Panc1 (cell line): ENCODE measurements around the gene FAM83E. TPM values are rescaled to one million over a fixed set of nuclear protein-coding genes. Genes with fewer than 3 reads are reported as not detected.
"Not testable (repeated sequence)": the region's sequence is repeated elsewhere in the genome, so short reads cannot be mapped to it uniquely, and the experiment has no call there.

Source experiments
- ATAC-seq: fragments of 200-7000 bp; cut with Tn5 transposase; 2 replicates; pipeline ENCODE4 v1.9.1; 2020; ENCODE audit warnings: mild to moderate bottlenecking, moderate library complexity
- BruUV-seq: library from RNA; stranded (reverse); fragments of 400-500 nt; replicated peaks from 2 replicates; lab custom pipeline; 2021; lab: Mats Ljungman, UMichigan
- CTCF ChIA-PET: fragments of 300-600 bp; sonication (Branson Sonifier 250); formaldehyde crosslinking; loops from one replicate; lab custom pipeline; 2022; ENCODE audit warnings: antibody characterized with exemption; lab: Charles Lee
- POLR2A ChIA-PET: fragments of 300-600 bp; sonication (Branson Sonifier 250); formaldehyde crosslinking; loops from one replicate; lab custom pipeline; 2022; ENCODE audit warnings: antibody characterized with exemption; lab: Charles Lee
- DNase-seq: peaks from one replicate; pipeline ENCODE4 v3.0.0-alpha.2; 2010; ENCODE audit warnings: low read depth, low spot score
- H3K27ac ChIP-seq: 2 replicates; pipeline ENCODE4 v1.5.1; 2011; ENCODE audit warnings: mild to moderate bottlenecking, low read length, inconsistent platforms
- H3K27me3 ChIP-seq: fragments of 200-500 bp; sonication (Bioruptor generic); 2 replicates; pipeline ENCODE4 v1.6.0; 2014; ENCODE audit warnings: low read length, inconsistent platforms; ENCODE audit not compliant: control insufficient read depth, insufficient read depth
- H3K36me3 ChIP-seq: fragments of 200-500 bp; sonication (Bioruptor generic); 2 replicates; pipeline ENCODE4 v1.5.1; 2014; ENCODE audit warnings: inconsistent platforms, mild to moderate bottlenecking, low read length, moderate library complexity; ENCODE audit not compliant: control insufficient read depth, insufficient read depth
- H3K4me1 ChIP-seq: 2 replicates; pipeline ENCODE4 v1.5.1; 2011; ENCODE audit warnings: inconsistent platforms, mild to moderate bottlenecking, low read length, moderate library complexity; ENCODE audit not compliant: control insufficient read depth, insufficient read depth
- H3K4me3 ChIP-seq, 2 experiments: 2 replicates each; pipeline ENCODE4 v1.5.1; 2011 to 2012; ENCODE audit warnings: low read depth in 2 of 2, low read length in 2 of 2, mild to moderate bottlenecking in 2 of 2, inconsistent platforms in 1 of 2, moderate library complexity in 1 of 2
- H3K9me3 ChIP-seq: fragments of 200-500 bp; sonication (Bioruptor generic); 2 replicates; pipeline ENCODE4 v1.5.1; 2014; ENCODE audit warnings: low read depth, mild to moderate bottlenecking, inconsistent platforms, low read length, moderate library complexity; ENCODE audit not compliant: control insufficient read depth, insufficient read depth
- POLR2AphosphoS5 ChIP-seq: IDR thresholded peaks from 2 replicates; pipeline ENCODE4 v1.6.1; 2012; ENCODE audit warnings: mild to moderate bottlenecking, low read depth, low read length, moderate library complexity
- SIN3A ChIP-seq: IDR thresholded peaks from 2 replicates; pipeline ENCODE4 v1.6.1; 2012; ENCODE audit warnings: low read depth, mild to moderate bottlenecking, low read length, moderate library complexity, borderline replicate concordance; ENCODE audit not compliant: insufficient read depth
- TCF7L2 ChIP-seq: IDR thresholded peaks from 2 replicates; pipeline ENCODE4 v1.6.1; 2011; ENCODE audit warnings: mild to moderate bottlenecking, low read depth, low read length, inconsistent platforms
- in situ Hi-C: cut with HindIII; loops from 2 replicates; pipeline ENCODE4 v1.10.0; 2016; ENCODE audit warnings: low sequenced_read_pairs, low pct_unique_long_range_greater_than_20kb
- intact Hi-C: fragments of 100-400 bp; cut with micrococcal nuclease; formaldehyde crosslinking; loops from one replicate; pipeline ENCODE4 v1.10.0; 2022; ENCODE audit not compliant: unreplicated experiment
- total RNA-seq: library from RNA; stranded (reverse); gene quantifications from one replicate; pipeline ENCODE4 v1.2.1, GENCODE V29; 2021; ENCODE audit not compliant: unreplicated experiment
- TF ChIP-seq, protein P1 (sequence below): fragments of 450-650 bp; IDR thresholded peaks from 2 replicates; pipeline ENCODE4 v1.5.1; 2017; ENCODE audit warnings: mild to moderate bottlenecking
- TF ChIP-seq, protein P2 (sequence below), 2 experiments: IDR thresholded peaks; 2 replicates each; pipeline ENCODE4 v1.6.1; 2011 to 2012; ENCODE audit warnings: low read depth in 2 of 2, control low read depth in 1 of 2, low read length in 1 of 2, mild to moderate bottlenecking in 1 of 2, moderate library complexity in 1 of 2; ENCODE audit not compliant: insufficient read depth in 1 of 2

The FAM83E gene
- total RNA-seq, 1 experiment from 2014 or later = 1.0 TPM

DNA sequence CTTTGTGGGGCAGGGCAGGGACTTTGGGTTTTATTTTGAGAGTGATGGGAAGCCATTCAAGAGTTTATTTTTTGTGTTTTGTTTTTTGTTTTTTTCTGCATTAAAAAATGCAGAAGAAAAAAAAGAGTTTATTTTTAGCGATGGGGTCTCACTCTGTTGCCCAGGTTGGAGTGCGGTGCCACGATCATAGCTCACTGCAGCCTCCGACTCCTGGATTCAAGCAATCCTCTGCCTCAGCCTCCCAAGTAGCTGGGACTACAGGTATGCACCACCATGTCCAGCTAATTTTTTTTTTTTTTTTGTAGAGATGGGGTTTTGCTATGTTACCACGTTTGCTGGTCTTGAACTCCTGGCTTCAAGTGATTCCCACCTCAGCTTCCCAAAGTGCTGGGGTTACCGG lies 43.6 kb upstream of the FAM83E start:
- DNase-seq = no peak
- Histone ChIP-seq H3K27ac (no peak overlapping the region), H3K9me3 (no peaks in the 10 kb centered on the region), H3K4me3 (no peak overlapping the region), H3K36me3 (no peaks in the 10 kb centered on the region), H3K4me1 (no peaks in the 10 kb centered on the region), H3K27me3 (no peaks in the 10 kb centered on the region)
- in situ Hi-C loops = no loop called here
- no peak for ATAC-seq
- BruUV-seq = no TSS peak
- ChIA-PET POLR2A (interaction anchor here (0.6 kb wide), 1 partner anchor 237 kb away, joined by 3 read pairs; no protein-coding TSS in a partner anchor), CTCF (no interaction called here)
- TF ChIP-seq, protein P1, sequence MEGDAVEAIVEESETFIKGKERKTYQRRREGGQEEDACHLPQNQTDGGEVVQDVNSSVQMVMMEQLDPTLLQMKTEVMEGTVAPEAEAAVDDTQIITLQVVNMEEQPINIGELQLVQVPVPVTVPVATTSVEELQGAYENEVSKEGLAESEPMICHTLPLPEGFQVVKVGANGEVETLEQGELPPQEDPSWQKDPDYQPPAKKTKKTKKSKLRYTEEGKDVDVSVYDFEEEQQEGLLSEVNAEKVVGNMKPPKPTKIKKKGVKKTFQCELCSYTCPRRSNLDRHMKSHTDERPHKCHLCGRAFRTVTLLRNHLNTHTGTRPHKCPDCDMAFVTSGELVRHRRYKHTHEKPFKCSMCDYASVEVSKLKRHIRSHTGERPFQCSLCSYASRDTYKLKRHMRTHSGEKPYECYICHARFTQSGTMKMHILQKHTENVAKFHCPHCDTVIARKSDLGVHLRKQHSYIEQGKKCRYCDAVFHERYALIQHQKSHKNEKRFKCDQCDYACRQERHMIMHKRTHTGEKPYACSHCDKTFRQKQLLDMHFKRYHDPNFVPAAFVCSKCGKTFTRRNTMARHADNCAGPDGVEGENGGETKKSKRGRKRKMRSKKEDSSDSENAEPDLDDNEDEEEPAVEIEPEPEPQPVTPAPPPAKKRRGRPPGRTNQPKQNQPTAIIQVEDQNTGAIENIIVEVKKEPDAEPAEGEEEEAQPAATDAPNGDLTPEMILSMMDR = no peak
- TF ChIP-seq TCF7L2 = no peak
- TF ChIP-seq, protein P2, sequence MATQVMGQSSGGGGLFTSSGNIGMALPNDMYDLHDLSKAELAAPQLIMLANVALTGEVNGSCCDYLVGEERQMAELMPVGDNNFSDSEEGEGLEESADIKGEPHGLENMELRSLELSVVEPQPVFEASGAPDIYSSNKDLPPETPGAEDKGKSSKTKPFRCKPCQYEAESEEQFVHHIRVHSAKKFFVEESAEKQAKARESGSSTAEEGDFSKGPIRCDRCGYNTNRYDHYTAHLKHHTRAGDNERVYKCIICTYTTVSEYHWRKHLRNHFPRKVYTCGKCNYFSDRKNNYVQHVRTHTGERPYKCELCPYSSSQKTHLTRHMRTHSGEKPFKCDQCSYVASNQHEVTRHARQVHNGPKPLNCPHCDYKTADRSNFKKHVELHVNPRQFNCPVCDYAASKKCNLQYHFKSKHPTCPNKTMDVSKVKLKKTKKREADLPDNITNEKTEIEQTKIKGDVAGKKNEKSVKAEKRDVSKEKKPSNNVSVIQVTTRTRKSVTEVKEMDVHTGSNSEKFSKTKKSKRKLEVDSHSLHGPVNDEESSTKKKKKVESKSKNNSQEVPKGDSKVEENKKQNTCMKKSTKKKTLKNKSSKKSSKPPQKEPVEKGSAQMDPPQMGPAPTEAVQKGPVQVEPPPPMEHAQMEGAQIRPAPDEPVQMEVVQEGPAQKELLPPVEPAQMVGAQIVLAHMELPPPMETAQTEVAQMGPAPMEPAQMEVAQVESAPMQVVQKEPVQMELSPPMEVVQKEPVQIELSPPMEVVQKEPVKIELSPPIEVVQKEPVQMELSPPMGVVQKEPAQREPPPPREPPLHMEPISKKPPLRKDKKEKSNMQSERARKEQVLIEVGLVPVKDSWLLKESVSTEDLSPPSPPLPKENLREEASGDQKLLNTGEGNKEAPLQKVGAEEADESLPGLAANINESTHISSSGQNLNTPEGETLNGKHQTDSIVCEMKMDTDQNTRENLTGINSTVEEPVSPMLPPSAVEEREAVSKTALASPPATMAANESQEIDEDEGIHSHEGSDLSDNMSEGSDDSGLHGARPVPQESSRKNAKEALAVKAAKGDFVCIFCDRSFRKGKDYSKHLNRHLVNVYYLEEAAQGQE (IDR thresholded peaks at IDR 0.05; ENCODE audit: insufficient read depth in 1 of 2, low read depth in 2 of 2, low read length in 1 of 2) = no peak
- TF ChIP-seq POLR2AphosphoS5 = no peak
- no peak for TF ChIP-seq SIN3A
- intact Hi-C loops = no loop called here

DNA sequence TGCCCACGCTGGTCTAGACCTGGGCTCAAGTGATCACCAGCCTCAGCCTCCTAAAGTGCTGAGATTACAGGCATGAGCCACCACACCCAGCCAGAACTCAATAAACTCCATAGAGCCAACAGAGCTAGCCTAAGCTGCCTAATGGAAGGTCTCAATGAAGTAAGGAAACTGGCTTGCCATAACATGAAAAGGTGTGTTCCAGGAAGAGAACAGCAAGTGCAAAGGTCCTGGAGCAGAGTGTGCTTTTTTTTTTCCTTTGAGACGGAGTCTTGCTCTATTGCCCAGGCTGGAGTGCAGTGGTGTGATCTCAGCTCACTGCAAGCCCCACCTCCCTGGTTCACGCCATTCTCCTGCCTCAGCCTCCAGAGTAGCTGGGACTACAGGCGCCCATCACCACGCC lies 43.0 kb upstream of the FAM83E start:
- DNase-seq, H3K27ac ChIP-seq, H3K9me3 ChIP-seq, in situ Hi-C loops, BruUV-seq, ATAC-seq, intact Hi-C loops, H3K36me3 ChIP-seq, H3K4me1 ChIP-seq, H3K4me3 ChIP-seq, H3K27me3 ChIP-seq, CTCF ChIA-PET: not testable (repeated sequence)
- POLR2A ChIA-PET = interaction anchor here (0.5 kb wide), 1 partner anchor 689 kb away, joined by 13 read pairs; no protein-coding TSS in a partner anchor

DNA sequence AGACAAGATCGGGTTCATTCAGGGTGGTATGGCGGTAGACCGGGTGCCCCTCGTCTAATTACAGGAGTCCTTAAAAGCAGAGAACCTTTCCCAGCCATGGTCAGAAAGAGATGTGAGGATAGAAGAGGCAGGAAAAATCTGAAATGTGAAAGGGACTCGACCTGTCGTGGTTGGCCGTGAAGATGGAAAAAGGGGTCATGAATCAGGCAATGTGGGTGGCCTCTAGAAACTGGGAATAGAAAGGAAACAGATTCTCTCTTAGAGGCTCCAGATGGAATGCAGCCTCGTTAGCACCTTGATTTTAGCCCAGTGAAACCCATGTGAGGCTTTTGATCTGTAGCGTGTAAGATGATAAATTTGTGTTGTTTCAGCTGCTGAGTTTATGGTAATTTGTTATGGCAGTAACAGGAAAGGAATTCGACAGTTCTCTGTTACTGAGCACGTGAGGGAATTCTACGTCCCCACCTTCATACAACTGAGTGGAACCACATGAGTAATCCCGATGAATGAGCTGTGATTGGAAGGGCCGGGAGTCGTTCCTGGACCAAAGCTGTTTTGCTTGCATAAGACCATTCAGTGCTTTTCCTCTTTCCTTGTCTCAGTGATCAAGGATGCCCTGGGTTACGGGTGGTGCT lies 42.1 kb upstream of the FAM83E start:
- ChIA-PET POLR2A (interaction anchor here (0.5 kb wide), 1 partner anchor 688 kb away, joined by 13 read pairs; no protein-coding TSS in a partner anchor), CTCF (no interaction called here)
- ATAC-seq (no peak), DNase-seq (no peak)
- Histone ChIP-seq H3K4me3 (no peak overlapping the region), H3K9me3 (no peaks in the 10 kb centered on the region), H3K27ac (no peak overlapping the region), H3K4me1 (no peaks in the 10 kb centered on the region), H3K36me3 (no peaks in the 10 kb centered on the region), H3K27me3 (no peaks in the 10 kb centered on the region)
- TF ChIP-seq TCF7L2 (no peak), SIN3A (no peak), POLR2AphosphoS5 (no peak)
- TF ChIP-seq, protein P1 = no peak
- TF ChIP-seq, protein P2 (IDR thresholded peaks at IDR 0.05; ENCODE audit: insufficient read depth in 1 of 2, low read depth in 2 of 2, low read length in 1 of 2) = no peak
- in situ Hi-C loops = no loop called here
- intact Hi-C loops = no loop called here
- BruUV-seq = no TSS peak
